ENCODE data around the gene PLA2G2A. TPM values are rescaled to one million over a fixed set of nuclear protein-coding genes. Genes with fewer than 3 reads are reported as not detected.

PLA2G2A gene
- total and polyA plus RNA-seq, 9 of the 15 experiments (the other 6 are each of a cell fraction or from before 2014, with no cell fraction given) = not detected

- H3K4me2 ChIP-seq (ENCODE audit: insufficient read depth, low read length) = no peak overlapping the region
- H3K4me3 ChIP-seq = no peak overlapping the region
- no peaks in the 10 kb centered on the region for H3K9me3 ChIP-seq (replicated peaks; ENCODE audit: control insufficient read depth, insufficient read depth, low read depth, low read length)
- no peak overlapping the region for H3K27ac ChIP-seq (ENCODE audit: extremely low read depth, low read depth, low read length)
- ATAC-seq (no peak), DNase-seq (ENCODE audit: extremely low read depth in 1 of 4, low spot score in 3 of 4) (no peak), FAIRE-seq (no peak)
- H3K4me1 ChIP-seq (replicated peaks in 1 of 2; ENCODE audit: control insufficient read depth in 2 of 2, insufficient read depth in 2 of 2, low read length in 2 of 2) = peaks cover 0 to 8% of the 10 kb centered on the region in 2 experiments; a peak in 2 of 5 replicates
- in situ Hi-C loops (cut with MboI) = loop anchor here (5.0 kb wide), 1 partner anchor 571 kb away; no protein-coding TSS in a partner anchor
- no peaks in the 10 kb centered on the region for H4K20me1 ChIP-seq (replicated peaks; ENCODE audit: control insufficient read depth, insufficient read depth, low read length)
- no TSS peak for BruUV-seq (replicated peaks)
- H3K36me3 ChIP-seq (ENCODE audit: control insufficient read depth, insufficient read depth, low read length) = no peaks in the 10 kb centered on the region
- no peak overlapping the region for H2AFZ ChIP-seq (ENCODE audit: low read depth, low read length)
- intact Hi-C loops (cut with micrococcal nuclease) = no loop called here
- H3K9me1 ChIP-seq (ENCODE audit: control insufficient read depth, insufficient read depth, low read length) = no peaks in the 10 kb centered on the region
- POLR2A ChIA-PET = interaction anchor here (1.0 kb wide), 1 partner anchor 80 kb away, joined by 3 read pairs; no protein-coding TSS in a partner anchor
- whole genome bisulfite sequencing (ENCODE audit: insufficient coverage, low coverage, missing lambda C conversion rate) = under 1% methylated on average over 8 of the region's 8 CpGs
- no peaks in the 10 kb centered on the region for H3K79me2 ChIP-seq (ENCODE audit: control insufficient read depth, insufficient read depth, low read length)
- TF ChIP-seq KAT7 (CRISPR knock-in tag; IDR thresholded peaks at IDR 0.05; ENCODE audit: borderline replicate concordance) (no peak), HNRNPLL (IDR thresholded peaks at IDR 0.05; ENCODE audit: low read depth, low read length, poor library complexity, severe bottlenecking) (no peak), U2AF2 (optimal IDR thresholded peaks at IDR 0.05; ENCODE audit: low read depth, low read length) (no peak), NRF1 (conservative IDR thresholded peaks at IDR 0.05 in 1 of 2, IDR thresholded peaks at IDR 0.05 in 1 of 2) (no peak), ZBTB2 (IDR thresholded peaks at IDR 0.05) (no peak), SMAD2 (IDR thresholded peaks at IDR 0.05; ENCODE audit: low read depth, low read length) (no peak), CSDE1 (IDR thresholded peaks at IDR 0.05) (no peak), ZNF184 (CRISPR knock-in tag; IDR thresholded peaks at IDR 0.05) (no peak), IRF2 (CRISPR knock-in tag; IDR thresholded peaks at IDR 0.05) (no peak), ZBTB11 (CRISPR knock-in tag; IDR thresholded peaks at IDR 0.05) (no peak), SMARCE1 (IDR thresholded peaks at IDR 0.05) (no peak), TAF1 (IDR thresholded peaks at IDR 0.05; ENCODE audit: control insufficient read depth, extremely low read depth, insufficient read depth, low read length, severe bottlenecking) (no peak), FOXA1 (IDR thresholded peaks at IDR 0.05; ENCODE audit: borderline replicate concordance) (no peak)
- H3K9ac ChIP-seq (ENCODE audit: insufficient read depth in 1 of 2, low read depth in 2 of 2, low read length in 2 of 2) = no peak overlapping the region
- peaks cover 36 to 51% of the 10 kb centered on the region in 2 experiments for H3K27me3 ChIP-seq (ENCODE audit: control insufficient read depth in 2 of 2, insufficient read depth in 2 of 2, low read length in 2 of 2)
- CTCF ChIA-PET (ENCODE audit: low intra/inter-chr PET ratio) = no interaction called here
Measured at GRCh38 chr1:19926296-19927129, 52.9 kb downstream of the PLA2G2A start.
